Peyer's patch (tissue), 4 donors: Measurements from ENCODE around the gene IFT122.

Experiments
- CTCF ChIP-seq, 6 experiments: fragments of 450-650 bp in 4 of 6; fragments of 200-600 bp in 2 of 6; sonication (generic) in 1 of 6; IDR thresholded peaks; one replicate each; pipeline ENCODE4 v1.5.1; 2017 to 2019; ENCODE audit warnings: antibody characterized with exemption in 6 of 6, mild to moderate bottlenecking in 3 of 6, moderate library complexity in 1 of 6
- POLR2A ChIP-seq, 2 donors: fragments of 450-650 bp; IDR thresholded peaks; one replicate each; pipeline ENCODE4 v1.5.1; 2017; ENCODE audit warnings: antibody characterized with exemption in 2 of 2, mild to moderate bottlenecking in 2 of 2, moderate library complexity in 2 of 2

- TF ChIP-seq POLR2A (IDR thresholded peaks at IDR 0.05), result no peak
- no peak for TF ChIP-seq CTCF (IDR thresholded peaks at IDR 0.05)
Measured at GRCh38 chr3:129461461-129462146, 21.6 kb downstream of the IFT122 start.
